Karpas-422 (cell line): ENCODE results near the gene PLEKHA5. TPM values are rescaled to one million over a fixed set of nuclear protein-coding genes. Genes with fewer than 3 reads are reported as not detected.
"Not testable (repeated sequence)": the region's sequence is repeated elsewhere in the genome, so short reads cannot be mapped to it uniquely, and the experiment has no call there.

Experiments
- DNase-seq: peaks from one replicate; pipeline ENCODE4 v3.0.0-alpha.2; 2015
- H2AFZ ChIP-seq: fragments of 200-600 bp; sonication (generic); 2 replicates; pipeline ENCODE4 v1.6.1; 2014; ENCODE audit warnings: antibody characterized with exemption, low read length, mixed read lengths
- H3K27ac ChIP-seq: fragments of 200-600 bp; sonication (generic); 2 replicates; pipeline ENCODE4 v1.5.1; 2014; ENCODE audit warnings: mild to moderate bottlenecking, low read length, moderate library complexity
- H3K27me3 ChIP-seq: fragments of 200-600 bp; sonication (generic); 2 replicates; pipeline ENCODE4 v1.6.1; 2014; ENCODE audit warnings: low read length, mixed read lengths
- H3K36me3 ChIP-seq: fragments of 200-600 bp; sonication (generic); 2 replicates; pipeline ENCODE4 v1.6.1; 2014; ENCODE audit warnings: low read length, mixed read lengths; ENCODE audit not compliant: insufficient read depth
- H3K4me1 ChIP-seq: fragments of 200-600 bp; sonication (generic); 2 replicates; pipeline ENCODE4 v1.6.1; 2014; ENCODE audit warnings: mild to moderate bottlenecking, low read length, mixed read lengths
- H3K4me2 ChIP-seq: fragments of 200-600 bp; sonication (generic); 2 replicates; pipeline ENCODE4 v1.6.1; 2014; ENCODE audit warnings: low read length, low read depth, mild to moderate bottlenecking; ENCODE audit not compliant: poor library complexity, severe bottlenecking
- H3K4me3 ChIP-seq: fragments of 200-600 bp; sonication (generic); 2 replicates; pipeline ENCODE4 v1.5.1; 2014; ENCODE audit warnings: mild to moderate bottlenecking, antibody characterized with exemption, low read length, mixed read lengths
- H3K79me2 ChIP-seq: fragments of 200-600 bp; sonication (generic); 2 replicates; pipeline ENCODE4 v1.6.1; 2014; ENCODE audit warnings: mild to moderate bottlenecking, low read length, mixed read lengths
- H3K9ac ChIP-seq: fragments of 200-600 bp; sonication (generic); 2 replicates; pipeline ENCODE4 v1.6.0; 2014; ENCODE audit warnings: low read length
- H3K9me2 ChIP-seq: fragments of 200-600 bp; sonication (generic), shearing (Covaris generic); replicated peaks from 2 replicates; pipeline ENCODE4 v1.6.0; 2014; ENCODE audit warnings: mild to moderate bottlenecking, low read length, moderate library complexity; ENCODE audit not compliant: insufficient read depth
- H3K9me3 ChIP-seq: fragments of 300-700, 200-600 bp; sonication (generic); 2 replicates; pipeline ENCODE4 v1.6.1; 2014; ENCODE audit warnings: low read length, mixed read lengths
- H4K20me1 ChIP-seq: fragments of 200-600 bp; sonication (generic); 2 replicates; pipeline ENCODE4 v1.6.1; 2014; ENCODE audit warnings: mild to moderate bottlenecking, antibody characterized with exemption, low read length, low read depth; ENCODE audit not compliant: insufficient read depth
- total RNA-seq: library from RNA; depleted of rRNA; stranded (reverse); fragments of >200 nt; shearing (Covaris generic); gene quantifications from 2 replicates; pipeline ENCODE4 v1.2.3, GENCODE V29; 2014; ENCODE audit warnings: low replicate concordance

The PLEKHA5 gene
- total RNA-seq, 1 experiment from 2014 or later = 189 TPM

GRCh38 chr12:19224746-19225145 lies 95.2 kb downstream of the PLEKHA5 start:
- Histone ChIP-seq H3K79me2 (peaks cover 93% of the 10 kb centered on the region), H3K9me3 (no peaks in the 10 kb centered on the region), H3K4me3 (no peak overlapping the region), H3K4me1 (peaks cover 42% of the 10 kb centered on the region), H3K9me2 (no peaks in the 10 kb centered on the region), H3K9ac (no peak overlapping the region), H3K4me2 (no peak overlapping the region), H3K27me3 (no peaks in the 10 kb centered on the region), H4K20me1 (no peaks in the 10 kb centered on the region), H3K27ac (no peak overlapping the region), H2AFZ (no peak overlapping the region), H3K36me3 (peaks cover 35% of the 10 kb centered on the region)
- DNase-seq = no peak

GRCh38 chr12:19227190-19227879 lies 97.8 kb downstream of the PLEKHA5 start:
- Histone ChIP-seq H3K4me3 (no peak overlapping the region), H3K27me3 (no peaks in the 10 kb centered on the region), H3K9me3 (no peaks in the 10 kb centered on the region), H3K4me2 (no peak overlapping the region), H3K4me1 (peaks cover 40% of the 10 kb centered on the region), H2AFZ (no peak overlapping the region), H3K36me3 (peaks cover 27% of the 10 kb centered on the region), H3K9me2 (no peaks in the 10 kb centered on the region), H3K79me2 (peaks cover 82% of the 10 kb centered on the region), H3K27ac (peak overlapping the region; percentile 44; the same call in 1 of the 2 replicates), H4K20me1 (no peaks in the 10 kb centered on the region), H3K9ac (no peak overlapping the region)
- no peak for DNase-seq

GRCh38 chr12:19227880-19228210 lies 98.3 kb downstream of the PLEKHA5 start:
- H3K4me2 ChIP-seq = no peak overlapping the region
- peak overlapping the region; percentile 44 for H3K27ac ChIP-seq
- H3K27me3 ChIP-seq = no peaks in the 10 kb centered on the region
- no peak overlapping the region for H3K9ac ChIP-seq
- no peaks in the 10 kb centered on the region for H3K9me2 ChIP-seq
- H3K4me3 ChIP-seq = no peak overlapping the region
- no peaks in the 10 kb centered on the region for H3K9me3 ChIP-seq
- DNase-seq = no peak
- H3K36me3 ChIP-seq = peaks cover 27% of the 10 kb centered on the region
- H2AFZ ChIP-seq = no peak overlapping the region
- H4K20me1 ChIP-seq = no peaks in the 10 kb centered on the region
- peaks cover 40% of the 10 kb centered on the region for H3K4me1 ChIP-seq
- peaks cover 82% of the 10 kb centered on the region for H3K79me2 ChIP-seq

GRCh38 chr12:19229021-19229420 lies 99.5 kb downstream of the PLEKHA5 start:
- H3K4me2 ChIP-seq, H3K9me2 ChIP-seq, H3K27ac ChIP-seq, H3K9ac ChIP-seq, H3K9me3 ChIP-seq, H4K20me1 ChIP-seq, H3K27me3 ChIP-seq, H2AFZ ChIP-seq, DNase-seq, H3K4me3 ChIP-seq: not testable (repeated sequence)
- H3K79me2 ChIP-seq = peaks cover 82% of the 10 kb centered on the region
- peaks cover 44% of the 10 kb centered on the region for H3K4me1 ChIP-seq
- peaks cover 27% of the 10 kb centered on the region for H3K36me3 ChIP-seq

- H3K4me3 ChIP-seq = no peak overlapping the region
- H3K27ac ChIP-seq = peak overlapping the region; percentile 91
- H3K27me3 ChIP-seq = no peaks in the 10 kb centered on the region
- H2AFZ ChIP-seq = no peak overlapping the region
- peaks cover 23% of the 10 kb centered on the region for H3K36me3 ChIP-seq
- peaks cover 82% of the 10 kb centered on the region for H3K79me2 ChIP-seq
- no peaks in the 10 kb centered on the region for H4K20me1 ChIP-seq
- no peak overlapping the region for H3K4me2 ChIP-seq
- no peaks in the 10 kb centered on the region for H3K9me2 ChIP-seq
- H3K4me1 ChIP-seq = peaks cover 57% of the 10 kb centered on the region
- no peak overlapping the region for H3K9ac ChIP-seq
- no peak for DNase-seq
- H3K9me3 ChIP-seq = no peaks in the 10 kb centered on the region
Measured at GRCh38 chr12:19230299-19230866, 100.8 kb downstream of the PLEKHA5 start.

- no peak for DNase-seq
- H2AFZ ChIP-seq = no peak overlapping the region
- peaks cover 22% of the 10 kb centered on the region for H3K36me3 ChIP-seq
- H4K20me1 ChIP-seq = no peaks in the 10 kb centered on the region
- H3K9me3 ChIP-seq = no peaks in the 10 kb centered on the region
- H3K27me3 ChIP-seq = no peaks in the 10 kb centered on the region
- H3K4me3 ChIP-seq = no peak overlapping the region
- H3K79me2 ChIP-seq = peaks cover 82% of the 10 kb centered on the region
- H3K27ac ChIP-seq = peak overlapping the region; percentile 91
- H3K4me2 ChIP-seq = peak overlapping the region; percentile 23
- 0 out of 2 replicates have a peak overlapping the region, but pooled peaks have one; percentile 9 for H3K9ac ChIP-seq
- H3K4me1 ChIP-seq = peaks cover 63% of the 10 kb centered on the region
- H3K9me2 ChIP-seq = no peaks in the 10 kb centered on the region
Measured at GRCh38 chr12:19230896-19231295, 101.4 kb downstream of the PLEKHA5 start.

- no peak overlapping the region for H2AFZ ChIP-seq
- H3K36me3 ChIP-seq = no peaks in the 10 kb centered on the region; the same call in 1 of the 2 replicates
- peaks cover 82% of the 10 kb centered on the region for H3K4me1 ChIP-seq
- H3K9ac ChIP-seq = peak overlapping the region; percentile 59
- no peaks in the 10 kb centered on the region for H4K20me1 ChIP-seq
- peak; percentile 61 for DNase-seq
- no peaks in the 10 kb centered on the region for H3K27me3 ChIP-seq
- no peaks in the 10 kb centered on the region for H3K9me2 ChIP-seq
- peaks cover 83% of the 10 kb centered on the region for H3K79me2 ChIP-seq
- no peaks in the 10 kb centered on the region for H3K9me3 ChIP-seq
- peak overlapping the region; percentile 91 for H3K27ac ChIP-seq
- H3K4me2 ChIP-seq = peak overlapping the region; percentile 68
- peak overlapping the region; percentile 18; the same call in 1 of the 2 replicates for H3K4me3 ChIP-seq
Measured at GRCh38 chr12:19234171-19234704, 104.7 kb downstream of the PLEKHA5 start.

- Histone ChIP-seq H3K79me2 (peaks cover 92% of the 10 kb centered on the region), H3K27ac (peak overlapping the region; percentile 91), H2AFZ (no peak overlapping the region), H3K4me2 (peak overlapping the region; percentile 68), H3K9ac (peak overlapping the region; percentile 59), H3K9me2 (no peaks in the 10 kb centered on the region), H3K9me3 (no peaks in the 10 kb centered on the region), H3K4me3 (peak overlapping the region; percentile 18; the same call in 1 of the 2 replicates), H3K4me1 (peaks cover 92% of the 10 kb centered on the region), H4K20me1 (no peaks in the 10 kb centered on the region), H3K27me3 (no peaks in the 10 kb centered on the region), H3K36me3 (no peaks in the 10 kb centered on the region; the same call in 1 of the 2 replicates)
- no peak for DNase-seq
Measured at GRCh38 chr12:19234981-19235871, 105.7 kb downstream of the PLEKHA5 start.
